Measurements from ENCODE around the gene NEURL4.

Gene NEURL4

DNA sequence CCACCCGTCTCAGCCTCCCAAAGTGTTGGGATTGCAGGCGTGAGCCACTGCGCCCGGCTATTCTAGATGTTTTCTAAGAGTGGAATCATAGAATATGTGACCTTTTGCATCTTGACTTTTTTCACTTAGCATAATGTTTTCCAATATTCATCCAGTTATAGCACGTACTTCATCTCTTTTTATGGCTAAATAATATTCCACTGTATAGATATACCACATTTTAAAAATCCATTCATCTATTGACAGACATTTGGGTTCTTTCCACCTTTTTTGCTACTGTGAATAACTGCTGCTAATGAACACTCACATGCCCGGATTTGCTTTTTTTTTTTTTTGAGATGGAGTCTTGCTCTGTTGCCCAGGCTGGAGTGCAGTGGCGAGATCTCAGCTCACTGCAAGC, 25.0 kb downstream of the NEURL4 start:
- no peak for DNase-seq (ENCODE audit: low read depth)

DNA sequence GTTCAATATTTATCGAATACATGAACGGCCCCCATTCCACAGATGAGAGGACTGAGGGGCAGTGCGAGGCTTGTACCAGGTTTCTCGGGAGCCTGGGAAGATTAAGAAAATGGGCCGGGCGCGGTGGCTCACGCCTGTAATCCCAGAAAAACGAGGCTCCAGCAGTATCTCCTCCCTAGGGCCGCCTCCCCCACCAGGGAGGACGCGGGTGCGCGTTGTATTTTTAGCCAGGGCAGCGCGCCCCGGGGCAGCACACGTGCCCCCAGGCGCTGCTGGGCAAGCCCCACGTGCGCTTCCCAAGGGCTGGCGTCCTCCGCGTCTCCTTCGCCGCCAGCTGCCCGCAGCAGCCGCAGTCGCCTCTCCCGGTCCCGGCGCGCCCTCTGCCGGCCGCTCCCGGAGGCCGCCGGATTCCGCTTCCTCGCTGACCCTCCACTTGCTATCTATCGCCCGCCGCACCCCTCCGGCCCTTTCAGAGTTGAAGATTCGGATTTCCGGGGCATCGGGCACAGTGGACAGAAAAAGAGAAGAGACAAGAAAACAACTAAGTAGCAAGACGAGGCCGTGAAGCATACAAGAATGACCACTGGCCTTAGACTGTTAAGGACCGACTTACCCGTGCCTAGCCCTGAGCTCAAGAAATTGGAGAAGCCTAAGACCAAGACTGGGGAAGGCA, 32.8 kb downstream of the NEURL4 start:
- peak; percentile 66 for DNase-seq (ENCODE audit: low read depth)

DNA sequence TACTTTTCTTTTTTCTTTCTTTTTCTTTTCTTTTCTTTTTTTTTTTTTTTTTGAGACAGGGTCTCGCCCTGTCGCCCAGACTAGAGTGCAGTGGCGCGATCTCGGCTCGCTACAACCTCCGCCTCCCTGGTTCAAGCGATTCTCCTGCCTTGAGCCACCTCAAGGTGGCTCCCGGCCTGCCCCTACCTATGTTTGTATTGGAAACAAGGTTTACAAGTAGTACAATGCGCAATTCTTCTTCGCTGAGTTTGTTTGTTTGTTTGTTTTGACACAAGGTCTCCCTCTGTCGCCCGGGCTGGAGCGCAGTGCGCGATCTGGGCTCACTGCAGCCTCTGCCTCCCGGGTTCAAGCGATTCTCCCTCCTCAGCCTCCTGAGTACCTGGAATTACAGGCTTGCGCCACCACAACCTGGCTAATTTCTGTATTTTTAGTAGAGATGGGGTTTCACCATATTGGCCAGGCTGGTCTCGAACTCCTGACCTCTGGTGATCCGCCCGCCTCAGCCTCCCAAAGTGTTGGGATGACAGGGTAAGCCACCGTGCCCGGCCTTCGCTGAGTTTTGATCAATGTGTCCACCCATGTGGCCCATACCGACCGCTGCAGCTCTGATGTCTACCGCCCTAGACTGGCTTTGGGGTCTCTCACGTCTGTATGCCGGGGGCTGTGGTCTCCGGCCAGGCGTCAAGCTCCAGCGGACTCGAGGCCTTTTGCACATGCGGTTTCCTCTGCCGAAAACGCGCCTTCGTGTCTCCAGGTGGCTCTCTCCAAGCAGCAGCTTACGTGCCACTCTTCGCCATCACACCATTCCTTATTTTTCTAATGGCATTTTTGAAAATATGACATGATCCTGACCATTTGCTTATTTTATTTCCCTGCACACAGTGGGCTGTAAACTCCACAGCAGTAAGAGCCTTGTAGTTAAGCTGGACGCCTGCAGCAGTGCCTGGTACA, 33.6 kb downstream of the NEURL4 start:
- no peak for DNase-seq (ENCODE audit: low read depth)

DNA sequence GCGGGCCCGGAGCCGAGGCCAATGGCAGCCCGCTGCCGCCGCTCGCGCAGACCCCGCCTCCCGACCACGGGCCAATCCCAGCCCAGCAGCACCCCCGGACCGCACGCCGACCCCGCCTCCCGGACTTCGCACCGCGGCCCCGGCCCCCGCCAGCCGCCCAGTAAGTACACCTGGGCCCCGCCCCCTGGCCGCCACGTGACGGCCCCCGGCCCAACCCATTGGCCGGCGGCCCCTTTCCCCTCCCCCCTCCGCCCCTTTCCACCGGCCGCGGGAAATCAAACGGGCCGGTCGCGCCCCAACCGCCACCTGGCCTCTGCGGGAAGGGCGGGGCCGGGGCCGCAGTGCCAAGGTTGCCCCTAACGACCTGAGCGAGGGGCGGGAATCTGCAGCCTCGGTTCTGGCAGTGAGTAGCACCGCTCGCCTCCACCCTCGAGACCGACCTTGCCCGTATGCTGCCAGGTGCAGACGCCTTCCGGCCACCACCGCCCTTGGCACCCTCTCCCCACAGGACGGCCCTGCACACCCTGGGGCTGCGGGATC, 34.5 kb downstream of the NEURL4 start, which contains the start of gene YBX2:
Gene YBX2 (minus strand): TSS at position 26 of the 540 bp plus-strand sequence. CDS start 139 bp downstream, outside the sequence.
- no peak for DNase-seq (ENCODE audit: low read depth)

DNA sequence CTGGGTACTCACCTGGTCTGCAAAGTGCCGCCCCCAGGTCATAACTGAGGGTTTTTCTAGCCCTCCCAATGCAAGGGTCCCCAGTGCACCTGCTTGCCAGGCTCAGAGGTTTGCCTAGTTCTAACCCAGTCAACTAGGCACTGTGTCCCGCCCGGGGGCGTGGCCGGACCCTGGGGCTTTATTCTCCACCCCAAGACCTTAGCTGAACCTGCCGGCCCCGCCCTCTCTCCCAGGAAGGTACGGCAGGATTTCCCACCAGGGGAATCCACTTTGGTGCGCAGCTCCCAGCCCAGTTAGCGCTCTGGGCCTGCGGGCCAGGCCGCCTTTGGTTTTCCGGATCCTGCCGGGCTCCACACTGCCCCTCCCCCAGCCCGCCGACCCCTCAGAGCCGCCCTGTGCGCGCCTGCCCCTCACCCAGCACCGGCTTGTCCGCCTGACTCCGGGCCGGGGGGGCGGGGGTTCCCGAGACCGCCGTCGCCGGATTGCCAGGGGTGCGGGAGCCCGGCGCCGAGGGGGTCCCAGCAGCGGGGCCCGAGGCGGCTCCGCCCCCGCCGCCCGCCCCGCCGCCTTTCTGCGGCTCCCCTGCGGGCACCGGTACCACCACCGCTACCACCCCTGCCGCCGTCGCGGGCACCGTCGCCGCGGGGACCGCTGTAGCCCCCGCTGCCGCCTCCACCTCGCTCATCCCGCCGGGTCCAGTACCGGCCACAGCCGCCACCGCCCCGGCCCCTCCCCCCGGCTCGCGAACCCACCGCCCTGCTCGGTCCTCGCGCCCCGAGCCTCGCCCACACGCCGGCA, 35.1 kb downstream of the NEURL4 start:
- no peak for DNase-seq (ENCODE audit: low read depth)

DNA sequence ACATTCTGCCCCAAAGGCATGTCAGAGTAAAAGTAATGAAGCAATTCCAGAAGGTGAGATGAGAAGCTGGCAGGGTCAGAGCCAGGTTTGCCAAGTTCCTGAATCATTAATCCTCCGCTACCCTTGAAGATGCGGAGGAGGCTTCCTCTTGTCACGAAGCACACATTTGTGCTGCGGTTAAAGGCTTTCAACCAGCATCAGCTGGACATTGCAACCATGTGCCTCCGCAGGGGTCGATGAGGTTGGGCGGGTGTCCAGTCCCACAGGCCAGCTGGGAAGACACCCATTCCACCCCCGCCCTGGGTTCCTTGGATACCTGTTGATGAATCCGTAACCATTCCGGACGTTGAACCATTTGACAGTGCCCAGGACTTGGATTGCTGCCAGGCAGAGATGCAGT, 36.0 kb downstream of the NEURL4 start:
- DNase-seq (ENCODE audit: low read depth): peak; percentile 83

DNA sequence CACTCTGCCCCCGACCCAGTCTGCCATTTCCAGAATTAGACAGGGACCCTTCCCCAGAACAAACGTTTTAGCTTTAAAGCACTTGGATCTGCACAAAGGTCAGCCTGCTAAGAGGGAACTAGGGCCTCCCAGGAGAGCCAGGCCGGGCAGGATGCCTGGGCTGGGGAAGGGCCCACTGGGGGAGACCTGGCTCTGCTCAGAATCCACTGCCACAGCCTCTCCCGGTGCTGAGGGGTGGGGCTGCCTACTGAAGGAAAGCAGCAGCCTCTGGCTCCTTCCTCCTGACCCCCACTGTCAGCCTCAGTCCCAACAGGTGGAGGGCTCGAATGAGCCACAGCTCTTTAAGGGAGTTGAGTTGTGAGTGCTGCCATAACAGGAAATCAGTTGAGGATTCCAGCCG, 36.4 kb downstream of the NEURL4 start:
- DNase-seq (ENCODE audit: low read depth): no peak

DNA sequence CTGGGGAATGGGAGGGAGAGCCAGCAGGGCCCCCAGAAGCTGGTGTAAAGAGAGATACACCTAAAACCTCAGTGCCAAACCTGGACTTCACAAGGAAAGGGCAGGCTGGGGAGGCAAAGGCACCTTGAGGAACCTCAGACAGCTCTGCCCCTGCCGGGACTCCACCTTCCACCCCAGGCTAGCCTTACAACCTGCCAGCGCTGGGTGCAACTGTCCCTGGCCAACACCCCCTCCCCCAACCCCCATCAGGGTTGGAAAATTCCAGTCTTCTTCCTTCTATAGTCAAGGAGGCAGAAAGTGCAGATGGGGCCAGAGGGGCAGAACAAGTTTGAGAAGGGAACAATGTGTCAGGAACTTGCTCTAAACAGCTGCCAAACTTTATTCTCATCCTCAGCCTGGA, 36.9 kb downstream of the NEURL4 start:
- DNase-seq (ENCODE audit: low read depth): no peak

DNA sequence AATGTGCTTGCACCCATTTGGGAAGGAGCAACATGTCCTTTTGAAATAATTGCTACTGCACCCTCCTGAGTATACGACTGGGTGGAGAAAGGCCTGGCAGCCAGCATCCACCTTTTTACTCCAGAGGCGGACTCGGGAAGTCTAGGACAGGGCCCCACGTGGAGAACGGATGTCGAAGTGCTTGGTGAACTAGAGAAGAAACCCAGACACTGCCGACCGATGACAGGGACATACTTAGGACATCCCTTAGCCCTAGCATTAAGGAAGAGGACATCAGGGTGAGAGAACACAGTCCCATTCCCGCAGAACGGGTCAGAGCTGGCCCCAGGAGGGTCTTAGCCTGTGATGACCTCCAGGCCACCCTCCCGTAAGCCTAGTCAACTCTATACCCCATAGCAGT, 38.5 kb downstream of the NEURL4 start:
- DNase-seq (ENCODE audit: low read depth): no peak

DNA sequence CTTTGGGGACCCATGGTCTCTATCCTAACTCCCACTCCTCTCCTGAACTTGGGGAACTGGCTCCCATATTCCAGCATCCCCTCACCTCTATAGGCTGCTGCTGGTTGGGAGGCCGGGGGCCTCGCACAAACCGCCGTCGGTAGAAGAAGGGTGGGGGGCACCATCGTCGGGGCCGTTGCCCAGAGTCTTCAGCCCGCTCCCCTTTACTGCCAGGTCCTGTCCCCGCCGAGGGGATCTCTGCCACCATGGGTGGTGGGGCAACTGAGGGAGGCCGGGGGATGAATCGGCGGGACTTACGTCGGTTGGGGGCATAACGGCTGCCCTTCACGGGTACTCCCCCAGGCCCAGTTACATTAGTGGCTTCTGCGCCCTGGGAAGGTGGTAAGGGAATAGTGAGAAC, 39.0 kb downstream of the NEURL4 start:
- DNase-seq (ENCODE audit: low read depth): no peak

DNA sequence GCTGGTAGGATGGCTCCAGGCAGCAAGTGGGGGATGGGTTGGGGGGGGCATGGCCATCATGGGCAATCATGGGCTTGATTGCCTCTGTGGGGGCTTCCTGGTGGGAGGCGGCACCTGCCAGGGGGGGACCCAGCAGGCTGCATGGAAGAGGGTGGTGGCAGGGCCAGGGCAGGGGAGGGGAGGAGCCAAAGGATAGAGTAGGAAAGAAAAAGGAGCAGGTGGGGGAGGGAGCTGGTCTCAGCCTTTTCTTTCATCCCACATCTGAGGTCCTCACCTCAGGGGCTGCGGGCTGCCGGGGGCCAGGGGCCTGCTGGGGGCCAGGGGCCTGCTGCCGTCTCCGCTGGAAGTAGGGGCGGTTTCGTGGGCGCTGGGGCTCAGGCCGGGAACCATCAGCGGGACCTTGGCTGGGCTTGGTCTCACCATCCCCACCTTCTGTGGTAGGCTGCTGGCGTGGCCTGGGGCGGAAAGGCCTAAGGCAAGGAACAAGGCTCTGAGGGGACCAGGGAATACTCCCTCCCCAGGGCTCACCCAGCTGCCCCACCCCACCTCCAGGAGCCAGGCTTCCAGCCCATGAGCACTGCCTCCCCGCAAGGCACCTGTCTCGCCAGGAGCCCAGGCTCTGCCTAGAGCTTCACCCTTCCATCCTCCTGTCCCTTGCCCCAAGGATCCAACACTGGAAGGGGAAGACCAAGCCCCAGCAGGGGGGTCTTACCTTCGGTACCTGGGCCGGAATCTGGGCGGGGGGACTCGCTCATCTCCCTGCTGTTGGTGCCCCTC, 39.7 kb downstream of the NEURL4 start:
- DNase-seq (ENCODE audit: low read depth): no peak

DNA sequence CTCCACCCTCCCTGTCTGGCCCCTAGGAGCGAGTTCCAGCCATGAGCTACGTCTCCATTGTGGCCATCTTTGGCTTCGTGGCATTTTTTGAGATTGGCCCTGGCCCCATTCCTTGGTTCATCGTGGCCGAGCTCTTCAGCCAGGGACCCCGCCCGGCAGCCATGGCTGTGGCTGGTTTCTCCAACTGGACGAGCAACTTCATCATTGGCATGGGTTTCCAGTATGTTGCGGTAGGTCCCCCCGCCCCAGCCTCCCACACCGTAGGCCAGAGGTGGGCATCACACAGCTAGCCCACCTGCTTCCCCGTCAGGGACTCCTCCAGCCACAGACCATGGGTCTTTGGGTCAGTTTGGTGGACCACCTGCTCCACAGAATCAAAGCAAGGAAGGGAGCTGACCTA, 43.5 kb downstream of the NEURL4 start:
- no peak for DNase-seq (ENCODE audit: low read depth)

DNA sequence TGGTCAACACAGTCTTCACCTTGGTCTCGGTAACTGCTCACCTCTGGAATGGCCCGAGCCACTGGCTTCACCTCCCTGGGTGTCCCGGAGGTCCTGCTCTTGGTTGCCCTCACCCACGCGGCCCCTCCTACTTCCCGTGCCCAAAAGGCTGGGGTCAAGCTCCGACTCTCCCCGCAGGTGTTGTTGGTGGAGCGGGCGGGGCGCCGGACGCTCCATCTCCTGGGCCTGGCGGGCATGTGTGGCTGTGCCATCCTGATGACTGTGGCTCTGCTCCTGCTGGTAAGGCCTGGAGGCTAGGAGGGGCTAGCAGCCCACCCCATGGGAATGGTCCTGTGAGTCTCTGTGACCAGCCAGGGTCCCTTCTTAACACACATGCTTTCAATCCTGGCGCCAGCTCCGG, 44.2 kb downstream of the NEURL4 start:
- DNase-seq (ENCODE audit: low read depth): no peak

DNA sequence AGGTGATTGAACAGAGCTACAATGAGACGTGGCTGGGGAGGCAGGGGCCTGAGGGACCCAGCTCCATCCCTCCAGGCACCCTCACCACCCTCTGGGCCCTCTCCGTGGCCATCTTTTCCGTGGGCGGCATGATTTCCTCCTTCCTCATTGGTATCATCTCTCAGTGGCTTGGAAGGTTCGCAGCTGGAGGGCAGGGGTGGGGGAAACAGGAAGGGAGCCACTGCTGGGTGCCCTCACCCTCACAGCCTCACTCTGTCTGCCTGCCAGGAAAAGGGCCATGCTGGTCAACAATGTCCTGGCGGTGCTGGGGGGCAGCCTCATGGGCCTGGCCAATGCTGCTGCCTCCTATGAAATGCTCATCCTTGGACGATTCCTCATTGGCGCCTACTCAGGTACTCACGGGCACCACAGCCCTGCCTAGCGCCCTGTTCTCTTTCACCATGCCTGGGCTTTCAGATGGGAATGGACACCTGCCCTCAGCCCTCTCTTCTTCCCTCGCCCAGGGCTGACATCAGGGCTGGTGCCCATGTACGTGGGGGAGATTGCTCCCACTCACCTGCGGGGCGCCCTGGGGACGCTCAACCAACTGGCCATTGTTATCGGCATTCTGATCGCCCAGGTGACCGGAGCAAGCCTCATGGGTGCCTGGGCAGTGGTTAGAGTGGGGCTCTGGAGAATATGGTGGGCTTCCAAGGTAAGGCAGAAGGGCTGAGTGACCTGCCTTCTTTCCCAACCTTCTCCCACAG, 45.5 kb downstream of the NEURL4 start:
- DNase-seq (ENCODE audit: low read depth): no peak

DNA sequence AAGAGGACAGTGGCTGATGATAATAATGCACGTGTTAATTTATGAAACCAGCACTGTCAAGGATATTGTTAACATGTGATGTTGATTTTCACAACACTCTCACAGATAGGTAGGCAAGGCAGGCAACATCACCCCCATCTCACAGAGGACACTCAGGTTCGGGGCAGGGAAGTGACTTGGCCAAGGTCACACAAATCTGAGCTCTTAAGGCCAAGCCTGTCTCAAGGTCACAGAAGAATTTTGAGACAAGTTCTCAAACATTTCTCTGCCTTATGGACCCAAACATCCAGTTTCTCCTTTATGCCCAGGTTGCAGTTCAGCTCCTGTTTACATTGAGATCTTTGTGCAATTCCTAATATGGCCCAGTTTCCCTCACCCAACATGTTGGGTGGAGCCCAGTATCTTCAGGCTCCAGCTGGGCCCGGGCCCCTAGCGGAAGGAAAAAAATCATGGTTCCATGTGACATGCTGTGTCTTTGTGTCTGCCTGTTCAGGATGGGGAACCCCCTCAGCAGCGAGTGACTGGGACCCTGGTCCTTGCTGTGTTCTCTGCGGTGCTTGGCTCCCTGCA, 46.3 kb downstream of the NEURL4 start:
- no peak for DNase-seq (ENCODE audit: low read depth)

DNA sequence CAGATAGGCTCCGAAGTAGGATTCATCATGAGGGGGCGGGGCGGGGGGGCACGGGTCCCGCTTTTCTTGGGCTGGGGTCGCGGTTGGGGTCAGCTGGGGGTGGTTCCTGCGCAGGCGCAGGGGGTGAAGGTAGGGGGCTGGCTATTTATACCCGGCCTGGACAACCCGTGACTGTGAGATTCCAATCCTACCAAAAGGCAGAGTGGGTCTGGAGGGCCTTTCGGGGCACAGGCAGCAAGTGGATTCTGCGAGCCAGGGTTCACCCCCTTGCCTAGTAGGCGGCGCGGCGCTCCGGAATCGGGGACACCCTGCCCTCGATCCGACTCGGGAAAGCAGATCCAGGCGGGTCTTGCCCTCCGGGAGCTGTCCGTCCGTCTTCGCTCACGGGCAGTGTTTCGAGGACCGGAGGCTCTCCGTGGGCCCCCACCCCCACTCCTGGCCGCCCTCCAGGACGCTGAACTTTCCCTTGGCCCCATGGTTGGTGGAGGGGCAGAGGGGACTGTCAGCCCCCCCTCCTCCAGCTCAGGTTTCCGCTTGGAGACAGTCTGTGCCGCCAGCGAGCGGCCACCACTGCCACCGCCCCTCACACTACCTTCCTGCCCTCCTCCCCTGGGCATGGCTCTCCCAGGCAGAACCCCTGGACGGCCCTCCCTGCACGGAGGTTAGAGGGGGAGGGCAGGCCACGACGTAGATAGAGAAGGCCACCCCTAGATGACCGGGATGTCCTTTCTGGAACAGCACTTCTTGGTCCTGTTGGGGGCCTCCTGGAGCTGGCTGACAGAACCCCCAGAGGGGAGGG, 47.0 kb downstream of the NEURL4 start:
- DNase-seq (ENCODE audit: low read depth): no peak

DNA sequence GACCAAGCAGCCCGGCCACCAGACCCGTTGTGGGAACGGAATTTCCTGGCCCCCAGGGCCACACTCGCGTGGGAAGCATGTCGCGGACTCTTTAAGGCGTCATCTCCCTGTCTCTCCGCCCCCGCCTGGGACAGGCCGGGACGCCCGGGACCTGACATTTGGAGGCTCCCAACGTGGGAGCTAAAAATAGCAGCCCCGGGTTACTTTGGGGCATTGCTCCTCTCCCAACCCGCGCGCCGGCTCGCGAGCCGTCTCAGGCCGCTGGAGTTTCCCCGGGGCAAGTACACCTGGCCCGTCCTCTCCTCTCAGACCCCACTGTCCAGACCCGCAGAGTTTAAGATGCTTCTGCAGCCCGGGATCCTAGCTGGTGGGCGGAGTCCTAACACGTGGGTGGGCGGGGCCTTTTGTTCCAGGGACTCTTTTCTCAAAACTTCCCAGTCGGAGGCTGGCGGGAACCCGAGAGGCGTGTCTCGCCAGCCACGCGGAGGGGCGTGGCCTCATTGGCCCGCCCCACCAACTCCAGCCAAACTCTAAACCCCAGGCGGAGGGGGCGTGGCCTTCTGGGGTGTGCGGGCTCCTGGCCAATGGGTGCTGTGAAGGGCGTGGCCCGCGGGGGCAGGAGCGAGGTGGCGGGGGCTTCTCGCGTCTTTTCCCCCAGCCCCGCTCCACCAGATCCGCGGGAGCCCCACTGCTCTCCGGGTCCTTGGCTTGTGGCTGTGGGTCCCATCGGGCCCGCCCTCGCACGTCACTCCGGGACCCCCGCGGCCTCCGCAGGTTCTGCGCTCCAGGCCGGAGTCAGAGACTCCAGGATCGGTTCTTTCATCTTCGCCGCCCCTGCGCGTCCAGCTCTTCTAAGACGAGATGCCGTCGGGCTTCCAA, 47.8 kb downstream of the NEURL4 start, which contains the start of gene SLC2A4:
Gene SLC2A4 (plus strand): TSS at position 645 of the 879 bp plus-strand sequence. CDS start 217 bp downstream, at position 862.
- peak; percentile 90 for DNase-seq (ENCODE audit: low read depth)

DNA sequence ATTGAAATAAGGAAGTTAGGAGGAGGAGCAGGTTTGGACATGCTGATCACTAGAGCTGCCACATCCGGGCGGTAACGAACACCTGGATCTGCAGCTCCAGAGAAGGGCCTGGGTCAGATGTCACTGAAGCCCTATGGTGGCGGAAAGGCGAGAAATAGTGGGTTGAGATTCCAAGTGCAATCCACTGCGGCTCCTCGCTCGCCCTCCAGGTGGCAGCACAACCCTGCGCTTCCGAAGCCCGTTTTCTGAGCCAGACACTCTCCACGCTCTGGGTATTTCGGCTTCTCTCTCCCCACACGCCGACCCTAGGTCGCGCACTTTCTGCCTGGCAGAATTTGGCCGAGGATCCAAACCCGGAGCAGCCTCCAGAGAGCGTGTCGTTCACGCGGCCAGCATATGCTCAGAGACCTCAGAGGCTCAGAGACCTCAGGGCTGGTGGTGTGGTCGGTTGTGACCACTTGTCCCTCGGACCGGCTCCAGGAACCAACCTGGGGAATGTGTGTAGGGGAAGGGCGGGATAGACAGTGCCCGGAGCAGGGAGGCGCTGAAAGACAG, 48.5 kb downstream of the NEURL4 start:
- peak; percentile 57 for DNase-seq (ENCODE audit: low read depth)
